ENCODE measurements around the gene GCK. TPM values are rescaled to one million over a fixed set of nuclear protein-coding genes. Genes with fewer than 3 reads are reported as not detected.

The GCK gene
- total and polyA plus RNA-seq, 2 experiments from 2014 or later = 1.7 to 2.5 TPM

DNA sequence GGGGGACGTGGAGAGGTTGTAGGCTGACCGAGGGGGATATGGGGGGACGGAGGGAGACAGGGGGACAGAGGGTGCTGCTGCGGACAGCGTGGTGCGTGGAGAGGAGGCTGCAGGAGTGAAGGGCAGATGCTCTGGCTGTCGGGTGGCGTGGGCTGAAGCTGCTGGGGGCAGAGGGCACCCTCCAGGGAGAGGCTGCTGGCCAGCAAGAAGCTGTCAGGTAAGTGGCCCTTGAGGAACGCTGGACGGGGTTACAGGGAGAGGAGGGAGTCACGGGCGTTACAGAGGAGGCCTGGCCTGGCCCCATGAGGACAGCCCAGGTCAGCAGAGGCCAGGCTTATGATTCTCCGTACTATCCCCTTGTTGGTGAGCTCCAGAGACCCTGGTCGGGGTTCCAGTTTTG is 38.7 kb upstream of the GCK start:
- H3K79me2 ChIP-seq = no peaks in the 10 kb centered on the region
- DNase-seq (ENCODE audit: low spot score) = no peak
- H2AFZ ChIP-seq = no peak overlapping the region
- H4K20me1 ChIP-seq (ENCODE audit: insufficient read depth, poor library complexity, severe bottlenecking) = no peaks in the 10 kb centered on the region
- no peaks in the 10 kb centered on the region for H3K36me3 ChIP-seq (replicated peaks; ENCODE audit: insufficient read depth, low read depth)
- TF ChIP-seq EZH2 (IDR thresholded peaks at IDR 0.05; ENCODE audit: borderline replicate concordance) (no peak), EZH2phosphoT487 (IDR thresholded peaks at IDR 0.05; ENCODE audit: low read depth, severe bottlenecking, unreplicated experiment) (no peak), CTCF (IDR thresholded peaks at IDR 0.05; ENCODE audit: poor library complexity) (no peak)
- 58% methylated on average over 6 of the region's 14 CpGs for WGBS (ENCODE audit: low lambda C conversion rate, missing lambda C conversion rate)
- no peaks in the 10 kb centered on the region for H3K27me3 ChIP-seq
- no peak overlapping the region for H3K27ac ChIP-seq
- no peak overlapping the region for H3K4me3 ChIP-seq
- H3K4me1 ChIP-seq (ENCODE audit: insufficient read depth) = no peaks in the 10 kb centered on the region
- no peaks in the 10 kb centered on the region for H3K9me2 ChIP-seq (replicated peaks; ENCODE audit: insufficient read depth)
- H3K4me2 ChIP-seq = no peak overlapping the region
- H3K9me3 ChIP-seq (ENCODE audit: low read depth) = no peaks in the 10 kb centered on the region

DNA sequence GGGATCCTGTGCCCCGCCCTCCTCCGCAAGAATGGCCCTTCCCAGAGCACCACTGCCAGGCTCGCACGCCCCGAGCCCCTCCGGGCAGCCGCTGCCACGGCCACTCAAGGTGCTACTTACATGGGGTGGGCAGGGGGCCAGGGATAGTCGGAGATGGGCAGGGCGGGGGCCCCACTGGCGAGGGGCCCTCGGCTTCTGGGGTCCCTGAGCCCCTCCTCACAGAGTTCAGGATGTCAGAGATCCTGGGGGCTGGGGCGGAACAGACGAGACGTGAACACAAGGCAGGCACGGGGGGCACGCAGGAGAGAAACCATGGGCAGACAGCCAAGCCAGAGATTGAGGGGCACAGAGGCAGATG is 37.1 kb upstream of the GCK start:
- H3K4me3 ChIP-seq = no peak overlapping the region
- no peak overlapping the region for H3K27ac ChIP-seq
- no peak overlapping the region for H2AFZ ChIP-seq
- no peaks in the 10 kb centered on the region for H3K36me3 ChIP-seq (replicated peaks; ENCODE audit: insufficient read depth, low read depth)
- TF ChIP-seq CTCF (IDR thresholded peaks at IDR 0.05; ENCODE audit: poor library complexity) (no peak), EZH2 (IDR thresholded peaks at IDR 0.05; ENCODE audit: borderline replicate concordance) (no peak), EZH2phosphoT487 (IDR thresholded peaks at IDR 0.05; ENCODE audit: low read depth, severe bottlenecking, unreplicated experiment) (no peak)
- no peaks in the 10 kb centered on the region for H3K9me3 ChIP-seq (ENCODE audit: low read depth)
- no peaks in the 10 kb centered on the region for H3K27me3 ChIP-seq
- H3K4me1 ChIP-seq (ENCODE audit: insufficient read depth) = no peaks in the 10 kb centered on the region
- no peaks in the 10 kb centered on the region for H3K9me2 ChIP-seq (replicated peaks; ENCODE audit: insufficient read depth)
- DNase-seq (ENCODE audit: low spot score) = no peak
- H3K79me2 ChIP-seq = no peaks in the 10 kb centered on the region
- no peak overlapping the region for H3K4me2 ChIP-seq
- WGBS (ENCODE audit: low lambda C conversion rate, missing lambda C conversion rate) = 89% methylated on average over 9 of the region's 17 CpGs
- H4K20me1 ChIP-seq (ENCODE audit: insufficient read depth, poor library complexity, severe bottlenecking) = no peaks in the 10 kb centered on the region

- Histone ChIP-seq H3K79me2 (no peaks in the 10 kb centered on the region), H3K27me3 (no peaks in the 10 kb centered on the region), H3K4me1 (ENCODE audit: insufficient read depth) (no peaks in the 10 kb centered on the region), H3K4me3 (no peak overlapping the region), H3K9me2 (replicated peaks; ENCODE audit: insufficient read depth) (no peaks in the 10 kb centered on the region), H3K36me3 (replicated peaks; ENCODE audit: insufficient read depth, low read depth) (no peaks in the 10 kb centered on the region), H4K20me1 (ENCODE audit: insufficient read depth, poor library complexity, severe bottlenecking) (no peaks in the 10 kb centered on the region), H2AFZ (no peak overlapping the region), H3K27ac (no peak overlapping the region), H3K4me2 (no peak overlapping the region), H3K9me3 (ENCODE audit: low read depth) (no peaks in the 10 kb centered on the region)
- no peak for DNase-seq (ENCODE audit: low spot score)
- TF ChIP-seq CTCF (IDR thresholded peaks at IDR 0.05; ENCODE audit: poor library complexity) (no peak), EZH2 (IDR thresholded peaks at IDR 0.05; ENCODE audit: borderline replicate concordance) (no peak), EZH2phosphoT487 (IDR thresholded peaks at IDR 0.05; ENCODE audit: low read depth, severe bottlenecking, unreplicated experiment) (no peak)
- 86% methylated on average over 25 of the region's 26 CpGs for WGBS (ENCODE audit: low lambda C conversion rate, missing lambda C conversion rate)
Observed at GRCh38 chr7:44225566-44226395, 36.5 kb upstream of the GCK start.
